Colonic mucosa (tissue), 4 donors: ENCODE results near the gene GAS2L1. TPM values are rescaled to one million over a fixed set of nuclear protein-coding genes. Genes with fewer than 3 reads are reported as not detected.

Experiments
- DNase-seq: peaks from one replicate; pipeline ENCODE4 v3.0.0-alpha.2; 2020
- H3K27ac ChIP-seq: fragments of 200-600 bp; one replicate; pipeline ENCODE4 v1.8.0; 2021
- H3K27me3 ChIP-seq: fragments of 200-600 bp; one replicate; pipeline ENCODE4 v1.8.0; 2021
- H3K36me3 ChIP-seq: fragments of 200-600 bp; one replicate; pipeline ENCODE4 v1.8.0; 2021
- H3K4me1 ChIP-seq: fragments of 200-600 bp; one replicate; pipeline ENCODE4 v1.8.0; 2021; ENCODE audit warnings: mild to moderate bottlenecking
- H3K4me3 ChIP-seq: fragments of 200-600 bp; one replicate; pipeline ENCODE4 v1.8.0; 2021
- H3K9ac ChIP-seq, 2 donors: one replicate each; pipeline ENCODE4 v1.7.0; 2013; ENCODE audit warnings: control low read depth in 2 of 2, low read depth in 2 of 2, low read length in 2 of 2
- H3K9me3 ChIP-seq: fragments of 200-600 bp; one replicate; pipeline ENCODE4 v1.8.0; 2021
- intact Hi-C: fragments of 100-400 bp; cut with DNase I; formaldehyde crosslinking; loops from one replicate; pipeline ENCODE4 v1.14.1; 2022
- total RNA-seq, 2 donors: library from RNA; stranded (reverse); fragmentation: NEBNext Ultra II Directional in 1 of 2; extraction: Animal tissue kit (Norgen Biotek cat#: 25700) in 1 of 2; gene quantifications; one replicate each; pipeline ENCODE4 v1.2.1, GENCODE V29; 2021
- TF ChIP-seq, protein P1 (sequence below): fragments of 200-600 bp; IDR thresholded peaks from one replicate; pipeline ENCODE4 v1.8.0; 2022; ENCODE audit warnings: antibody characterized with exemption, mild to moderate bottlenecking
- donor health status: healthy.
- donor health status: DM: no; HTN: no; CAD: no.
- donor health status: DM: no; HTN: no; CAD: no.

Gene GAS2L1
- total RNA-seq: 10 to 100 TPM; 16.6 to 41.1 TPM

DNA sequence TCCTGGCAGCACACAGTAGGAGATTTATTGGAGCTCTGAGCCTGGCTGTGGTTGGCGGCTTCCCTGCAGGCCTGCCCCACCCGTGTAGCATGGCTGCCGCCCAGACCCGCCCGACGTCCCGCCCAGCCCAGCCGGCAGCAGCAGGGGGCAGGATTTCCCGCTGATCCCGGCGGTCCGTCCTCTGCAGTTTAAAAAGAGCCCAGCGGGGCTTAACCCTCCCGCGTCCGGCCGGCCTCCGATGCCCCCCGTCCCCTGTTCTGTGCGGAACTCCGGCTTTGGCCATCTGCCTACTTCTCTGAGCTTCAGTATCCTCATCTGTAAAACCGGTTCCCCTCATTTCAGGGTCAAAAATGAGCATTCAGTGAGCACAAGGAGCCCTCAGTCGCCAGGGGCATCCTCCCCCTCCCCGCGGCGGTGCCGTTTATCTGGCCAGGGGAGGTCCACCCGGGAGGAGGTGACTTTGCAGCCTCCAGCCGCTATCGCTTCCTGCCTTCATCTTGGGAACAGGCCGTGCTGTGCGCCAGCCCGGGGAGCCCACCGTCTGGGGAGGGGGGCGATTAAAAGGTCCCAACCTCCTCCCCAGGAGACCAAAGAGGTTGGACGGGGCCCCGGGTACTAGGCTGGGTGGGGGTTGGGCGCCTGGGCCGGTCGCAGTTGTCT lies at the start of gene GAS2L1:
GAS2L1 (plus strand) TSS at position 476 of the 660 bp plus-strand sequence. CDS start 1,456 bp downstream, outside the sequence.
- H3K4me1 ChIP-seq: peaks cover 25% of the 10 kb centered on the region
- peak within 1 kb of the TSS; percentile 96 for H3K4me3 ChIP-seq
- H3K36me3 ChIP-seq: no peaks in the 10 kb centered on the region
- DNase-seq: peak; percentile 90
- TF ChIP-seq, protein P1, sequence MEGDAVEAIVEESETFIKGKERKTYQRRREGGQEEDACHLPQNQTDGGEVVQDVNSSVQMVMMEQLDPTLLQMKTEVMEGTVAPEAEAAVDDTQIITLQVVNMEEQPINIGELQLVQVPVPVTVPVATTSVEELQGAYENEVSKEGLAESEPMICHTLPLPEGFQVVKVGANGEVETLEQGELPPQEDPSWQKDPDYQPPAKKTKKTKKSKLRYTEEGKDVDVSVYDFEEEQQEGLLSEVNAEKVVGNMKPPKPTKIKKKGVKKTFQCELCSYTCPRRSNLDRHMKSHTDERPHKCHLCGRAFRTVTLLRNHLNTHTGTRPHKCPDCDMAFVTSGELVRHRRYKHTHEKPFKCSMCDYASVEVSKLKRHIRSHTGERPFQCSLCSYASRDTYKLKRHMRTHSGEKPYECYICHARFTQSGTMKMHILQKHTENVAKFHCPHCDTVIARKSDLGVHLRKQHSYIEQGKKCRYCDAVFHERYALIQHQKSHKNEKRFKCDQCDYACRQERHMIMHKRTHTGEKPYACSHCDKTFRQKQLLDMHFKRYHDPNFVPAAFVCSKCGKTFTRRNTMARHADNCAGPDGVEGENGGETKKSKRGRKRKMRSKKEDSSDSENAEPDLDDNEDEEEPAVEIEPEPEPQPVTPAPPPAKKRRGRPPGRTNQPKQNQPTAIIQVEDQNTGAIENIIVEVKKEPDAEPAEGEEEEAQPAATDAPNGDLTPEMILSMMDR: peak; percentile 54
- peak within 1 kb of the TSS; percentile 73 to 81 for H3K9ac ChIP-seq
- intact Hi-C loops: no loop called here
- no peaks in the 10 kb centered on the region for H3K9me3 ChIP-seq
- no peaks in the 10 kb centered on the region for H3K27me3 ChIP-seq
- H3K27ac ChIP-seq: peak within 1 kb of the TSS; percentile 54

DNA sequence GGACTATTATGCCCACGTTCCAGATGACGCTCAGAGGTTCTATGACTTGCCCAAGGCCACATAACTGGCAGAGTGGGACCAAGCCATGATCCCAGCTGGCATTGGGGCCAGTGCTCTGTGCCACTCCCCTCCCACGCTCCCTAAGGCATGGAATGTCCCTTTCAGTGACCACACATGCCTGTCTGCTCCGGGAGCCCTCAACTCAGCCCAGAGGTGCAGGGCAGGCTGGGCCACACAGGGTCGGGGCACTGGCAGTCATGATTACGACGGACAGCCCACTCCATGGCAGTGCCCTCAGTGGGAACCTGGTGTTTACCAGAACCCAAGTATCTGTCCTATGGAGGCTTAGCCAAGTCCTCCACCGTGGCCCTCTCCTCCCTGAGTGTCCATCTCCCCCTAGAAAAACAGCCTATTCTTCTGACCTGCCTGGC lies 48.7 kb upstream of the GAS2L1 start:
- Histone ChIP-seq H3K9ac (no peak overlapping the region), H3K4me3 (no peak overlapping the region), H3K36me3 (no peaks in the 10 kb centered on the region), H3K4me1 (no peaks in the 10 kb centered on the region), H3K27ac (no peak overlapping the region), H3K9me3 (no peaks in the 10 kb centered on the region), H3K27me3 (no peaks in the 10 kb centered on the region)
- intact Hi-C loops: no loop called here
- no peak for DNase-seq
- TF ChIP-seq, protein P1: no peak

DNA sequence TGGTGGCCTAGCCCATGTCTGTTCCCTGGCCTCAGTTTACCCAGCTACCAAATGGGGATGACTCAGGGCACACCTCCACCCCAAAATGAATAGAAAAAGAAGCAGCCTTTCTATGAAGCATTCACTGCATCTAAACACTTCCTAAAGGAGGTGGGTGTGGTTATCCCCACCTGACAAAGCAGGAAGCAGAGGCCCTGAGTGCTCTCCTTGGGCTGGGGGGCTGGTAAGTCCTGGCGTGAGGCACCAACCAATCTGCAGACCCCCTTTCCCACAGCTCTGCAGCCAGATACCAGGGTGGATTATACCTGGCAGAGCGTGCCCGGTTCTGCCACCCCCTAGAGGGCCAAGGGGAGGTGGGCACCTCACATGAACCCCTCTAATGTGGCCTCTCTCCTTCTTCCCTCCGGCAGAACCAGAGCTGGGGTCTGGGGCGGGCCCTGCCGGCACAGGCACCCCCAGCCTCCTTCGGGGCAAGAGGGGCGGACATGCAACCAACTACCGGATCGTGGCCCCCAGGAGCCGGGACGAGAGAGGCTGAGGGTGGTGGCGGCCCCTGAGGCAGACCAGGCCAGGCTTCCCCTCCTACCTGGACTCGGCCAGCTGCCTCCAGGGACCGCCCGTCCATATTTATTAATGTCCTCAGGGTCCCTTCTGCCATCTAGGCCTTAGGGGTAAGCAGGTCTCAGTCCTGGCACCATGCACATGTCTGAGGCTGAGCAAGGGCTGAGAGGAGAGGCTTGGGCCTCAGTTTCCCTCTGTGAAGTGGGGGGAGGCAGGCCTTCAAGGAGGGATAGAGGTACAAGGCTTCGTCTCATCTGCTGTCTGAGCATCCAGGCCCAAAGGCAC lies 47.8 kb upstream of the GAS2L1 start:
- no peak overlapping the region for H3K27ac ChIP-seq

DNA sequence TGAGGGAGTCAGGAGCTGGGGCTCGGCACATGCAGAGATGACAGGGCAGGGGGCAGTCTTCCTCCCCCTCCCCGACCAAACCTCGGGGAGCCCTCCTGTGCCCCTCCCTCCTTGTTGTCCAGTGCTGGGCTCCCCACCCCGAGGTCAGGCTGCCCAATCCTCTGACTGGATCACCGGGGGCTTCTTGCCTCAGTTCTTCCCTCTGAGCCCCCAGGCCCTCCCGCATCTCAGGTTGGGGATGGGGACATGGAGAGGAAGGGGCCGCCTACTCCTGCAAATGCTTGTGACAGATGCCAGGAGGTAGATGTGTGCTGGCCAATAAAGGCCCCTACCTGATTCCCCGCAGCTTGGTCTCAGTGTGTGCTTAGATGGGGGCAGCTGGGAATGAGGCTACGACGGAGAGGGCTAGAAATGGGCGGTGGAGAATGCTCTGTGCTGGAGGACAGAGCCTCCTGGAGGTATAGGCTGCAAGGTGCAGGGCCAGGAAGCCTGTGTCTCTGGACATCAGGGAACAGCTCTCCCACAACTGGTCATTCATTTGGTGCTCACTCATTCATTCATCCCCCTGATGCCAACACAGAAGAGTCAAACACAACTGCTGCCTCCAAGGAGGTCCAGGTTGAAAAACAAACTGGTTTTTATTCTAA lies 47.1 kb upstream of the GAS2L1 start:
- TF ChIP-seq, protein P1: no peak
- Histone ChIP-seq H3K36me3 (no peaks in the 10 kb centered on the region), H3K9me3 (no peaks in the 10 kb centered on the region), H3K27ac (no peak overlapping the region), H3K4me1 (no peaks in the 10 kb centered on the region), H3K9ac (no peak overlapping the region), H3K27me3 (no peaks in the 10 kb centered on the region), H3K4me3 (no peak overlapping the region)
- intact Hi-C loops: no loop called here
- no peak for DNase-seq

More for the DNA sequence above, 47.8 kb upstream of the GAS2L1 start:
- no peaks in the 10 kb centered on the region for H3K4me1 ChIP-seq
- no peaks in the 10 kb centered on the region for H3K36me3 ChIP-seq
- intact Hi-C loops: no loop called here
- TF ChIP-seq, protein P1: no peak
- no peaks in the 10 kb centered on the region for H3K9me3 ChIP-seq
- no peaks in the 10 kb centered on the region for H3K27me3 ChIP-seq
- H3K4me3 ChIP-seq: no peak overlapping the region
- no peak overlapping the region for H3K9ac ChIP-seq
- no peak for DNase-seq

DNA sequence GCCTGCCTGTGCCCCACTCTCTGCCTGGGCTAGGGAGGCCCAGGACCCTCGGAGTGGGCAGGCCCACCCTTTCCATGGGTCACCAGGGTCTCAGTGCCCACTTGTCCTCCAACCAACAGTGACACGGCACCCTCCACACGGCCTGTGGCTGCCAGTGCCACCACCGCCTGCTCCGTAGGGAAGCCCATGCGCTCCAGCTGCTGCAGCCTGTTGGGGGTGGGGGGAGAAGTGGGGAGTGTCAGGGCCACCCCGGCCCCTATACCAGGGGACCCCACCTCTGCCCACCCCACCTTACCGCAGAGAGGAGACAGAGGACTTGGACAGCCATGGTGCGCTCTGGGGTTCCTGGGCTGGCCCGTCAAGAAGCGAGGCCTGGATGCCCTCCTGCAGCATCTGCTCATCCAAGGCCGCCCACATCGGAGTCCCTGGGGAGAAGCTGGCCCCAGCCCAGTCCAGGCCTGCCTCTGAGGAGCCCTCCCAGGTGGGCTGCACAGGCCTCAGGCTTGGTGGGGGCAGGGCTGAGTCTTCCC lies 46.4 kb upstream of the GAS2L1 start:
- H3K27ac ChIP-seq: no peak overlapping the region
- DNase-seq: no peak
- peaks cover under 1% of the 10 kb centered on the region for H3K36me3 ChIP-seq
- H3K27me3 ChIP-seq: no peaks in the 10 kb centered on the region
- H3K9me3 ChIP-seq: no peaks in the 10 kb centered on the region
- TF ChIP-seq, protein P1: no peak
- H3K9ac ChIP-seq: no peak overlapping the region
- H3K4me1 ChIP-seq: no peaks in the 10 kb centered on the region
- intact Hi-C loops: no loop called here
- H3K4me3 ChIP-seq: no peak overlapping the region
